Measurements from ENCODE around the gene EMX1.

EMX1 gene

DNA sequence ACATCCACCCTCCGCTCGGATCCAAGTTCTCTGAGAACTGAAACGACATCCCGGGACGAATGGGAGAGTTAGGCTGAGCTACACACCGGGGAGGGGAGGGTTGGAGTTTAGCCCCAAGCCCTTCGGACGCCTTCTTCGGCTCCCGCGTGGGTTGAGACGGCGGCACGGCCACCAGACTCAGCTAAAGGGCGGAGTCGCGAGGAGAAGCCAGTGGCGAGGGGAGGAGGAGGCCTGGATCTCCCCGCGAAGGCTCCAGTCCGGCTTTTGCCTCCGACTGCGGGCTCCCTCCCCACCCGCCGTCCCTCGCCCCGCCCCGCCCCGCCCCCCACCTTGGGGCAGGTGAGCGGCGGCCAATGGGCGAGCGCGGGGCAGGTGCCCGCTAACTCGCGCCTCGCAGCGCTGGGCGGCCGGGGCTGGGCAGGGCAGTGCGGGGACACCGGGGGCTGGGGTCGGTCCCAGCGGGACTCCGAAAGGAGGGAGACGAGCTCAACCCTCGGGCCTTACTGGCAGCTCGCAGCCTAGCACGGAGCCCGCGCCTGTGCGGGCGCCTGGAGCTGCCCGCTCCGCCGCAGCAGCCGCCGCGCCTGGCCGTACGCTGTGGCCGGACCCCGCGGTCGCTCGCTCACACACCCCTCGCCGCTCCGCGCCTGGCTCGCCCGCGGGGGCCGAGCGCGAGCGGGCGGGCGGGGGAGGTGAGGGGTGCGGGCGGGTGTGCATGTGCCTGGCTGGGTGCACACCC is at the start of gene EMX1:
EMX1 (plus strand) TSS at position 382 of the 739 bp plus-strand sequence; CDS start at position 716, 334 bp downstream.
- no peak for DNase-seq (ENCODE audit: low read depth in 2 of 2)

DNA sequence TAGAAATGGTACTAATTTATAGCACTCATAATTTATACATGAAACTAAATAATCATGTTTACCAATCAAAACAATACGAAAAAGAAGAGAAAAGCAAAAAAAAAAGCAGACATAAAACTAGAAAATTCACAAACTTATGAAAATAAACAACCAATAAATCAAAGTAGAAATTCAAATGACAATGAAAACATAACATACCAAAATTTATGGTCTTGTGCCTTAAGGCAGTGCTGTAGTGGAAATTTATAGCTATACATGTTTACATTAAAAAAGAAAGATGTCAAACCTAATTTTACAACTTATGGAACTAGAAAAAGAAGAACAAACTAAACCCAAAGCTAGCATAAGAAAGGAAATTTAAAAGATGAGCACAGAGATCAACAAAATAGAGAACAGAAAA is 46.3 kb upstream of the EMX1 start:
- no peak for DNase-seq (ENCODE audit: low read depth in 2 of 2)

DNA sequence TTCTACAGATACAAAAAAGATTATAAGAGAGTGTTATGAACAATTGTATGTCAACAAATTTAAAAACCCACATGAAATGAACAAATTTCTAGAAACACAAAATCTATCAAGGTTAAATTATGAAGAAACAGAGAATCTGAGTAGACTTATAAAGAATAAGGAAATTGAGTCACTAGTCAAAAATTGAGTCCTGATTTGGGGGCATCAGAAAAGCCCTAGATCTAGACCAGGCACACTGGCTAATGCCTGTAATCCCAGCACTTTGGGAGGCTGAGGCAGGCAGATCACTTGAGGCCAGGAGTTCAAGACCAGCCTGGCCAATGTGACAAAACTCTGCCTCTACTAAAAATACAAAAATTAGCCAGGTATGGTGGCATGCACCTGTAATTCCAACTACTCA is 45.4 kb upstream of the EMX1 start:
- no peak for DNase-seq (ENCODE audit: low read depth in 2 of 2)

DNA sequence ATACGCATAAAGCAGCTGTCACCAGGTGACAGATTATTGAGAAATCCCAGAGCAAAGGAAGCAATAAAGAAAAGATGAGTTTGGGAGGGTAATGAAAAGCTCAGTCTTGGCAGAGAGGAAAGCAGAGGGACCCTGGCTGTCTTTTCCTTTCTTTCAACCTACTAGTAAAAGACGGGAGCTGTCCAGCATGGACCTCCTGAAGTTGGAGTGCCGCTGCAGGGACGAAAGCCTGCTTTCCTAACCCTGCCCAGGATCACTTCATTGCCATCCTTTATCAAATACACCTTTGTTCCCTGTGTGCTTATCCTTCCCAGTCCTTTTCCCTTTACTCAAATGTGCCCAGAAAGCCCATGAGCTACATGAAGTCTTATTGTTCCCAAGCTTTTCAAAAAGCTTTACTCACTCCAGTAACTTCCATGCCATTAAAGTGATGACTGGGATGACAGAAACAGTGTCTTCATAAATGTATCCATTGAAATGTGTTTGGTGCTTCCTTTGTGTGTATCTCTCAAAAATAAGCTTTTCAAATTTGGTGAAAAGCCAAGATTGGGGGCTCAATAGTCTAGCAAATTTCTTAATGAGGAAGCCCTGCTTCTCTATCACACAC is 33.9 kb upstream of the EMX1 start:
- no peak for DNase-seq (ENCODE audit: low read depth in 2 of 2)

GRCh38 chr2:72886505-72887031 is 30.8 kb upstream of the EMX1 start:
- no peak for DNase-seq (ENCODE audit: low read depth in 2 of 2)

GRCh38 chr2:72887032-72887739 is 30.1 kb upstream of the EMX1 start, which contains the start of gene SPR:
Gene SPR (plus strand): TSS chr2:72887408. CDS start chr2:72887433, 25 bp downstream.
- no peak for DNase-seq (ENCODE audit: low read depth in 2 of 2)

DNA sequence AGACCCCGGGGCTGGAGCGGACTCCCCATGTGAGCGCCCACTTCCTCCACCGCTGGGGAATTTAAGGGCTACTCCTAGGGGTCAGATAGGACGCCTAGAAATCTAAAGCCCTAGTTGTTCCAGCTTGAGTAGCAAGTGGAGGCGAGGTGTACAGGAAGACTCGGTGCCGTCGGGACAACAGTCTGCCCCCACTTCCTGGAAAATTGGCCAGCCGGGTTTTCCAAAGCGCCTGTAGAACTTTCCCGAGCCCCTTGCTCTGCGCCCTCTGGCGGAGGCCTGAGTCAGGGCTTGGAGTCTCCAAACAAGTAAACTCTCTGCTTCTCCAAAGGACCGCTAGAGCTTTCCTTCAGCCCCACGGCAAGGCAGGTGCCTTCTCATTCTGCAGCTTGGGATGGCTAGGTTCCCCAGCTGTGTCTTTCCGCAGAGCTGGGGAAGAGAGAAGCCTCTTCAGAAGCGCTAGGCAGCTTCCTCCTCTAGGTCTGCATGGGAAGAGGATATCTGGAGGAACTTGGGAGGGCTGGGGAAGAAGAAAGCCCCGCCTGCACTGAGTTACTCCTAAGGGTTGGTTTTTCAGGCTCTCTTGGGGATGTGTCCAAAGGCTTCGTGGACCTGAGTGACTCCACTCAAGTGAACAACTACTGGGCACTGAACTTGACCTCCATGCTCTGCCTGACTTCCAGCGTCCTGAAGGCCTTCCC is 29.4 kb upstream of the EMX1 start:
- no peak for DNase-seq (ENCODE audit: low read depth in 2 of 2)

- DNase-seq (ENCODE audit: low read depth in 2 of 2) = no peak
These were observed 28.7 kb upstream of the EMX1 start for GRCh38 chr2:72888438-72889202.

DNA sequence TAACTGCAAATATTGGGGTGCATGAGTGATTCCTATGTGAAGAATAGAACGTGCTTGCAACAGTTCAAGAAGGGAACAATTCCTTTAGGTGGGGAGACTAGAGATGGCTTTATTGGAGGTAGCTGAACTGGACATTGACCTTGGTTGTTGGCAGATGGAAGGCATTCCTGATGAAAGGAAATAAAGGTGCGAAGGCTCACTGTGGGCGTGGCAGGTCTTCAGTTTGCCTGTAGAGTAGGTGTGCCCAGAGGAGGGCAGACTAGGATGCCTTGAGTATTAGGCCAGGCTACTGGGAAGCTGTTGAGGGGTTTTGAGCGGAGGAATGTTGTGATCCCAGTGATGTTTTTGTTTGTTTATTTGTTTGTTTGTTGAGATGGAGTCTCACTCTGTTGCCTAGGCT is 27.3 kb upstream of the EMX1 start:
- DNase-seq (ENCODE audit: low read depth in 2 of 2) = no peak

- DNase-seq (ENCODE audit: low read depth in 2 of 2) = no peak
These were observed 26.1 kb upstream of the EMX1 start for GRCh38 chr2:72891091-72891818.

GRCh38 chr2:72892506-72893173 is 24.7 kb upstream of the EMX1 start:
- no peak for DNase-seq (ENCODE audit: low read depth in 2 of 2)

DNA sequence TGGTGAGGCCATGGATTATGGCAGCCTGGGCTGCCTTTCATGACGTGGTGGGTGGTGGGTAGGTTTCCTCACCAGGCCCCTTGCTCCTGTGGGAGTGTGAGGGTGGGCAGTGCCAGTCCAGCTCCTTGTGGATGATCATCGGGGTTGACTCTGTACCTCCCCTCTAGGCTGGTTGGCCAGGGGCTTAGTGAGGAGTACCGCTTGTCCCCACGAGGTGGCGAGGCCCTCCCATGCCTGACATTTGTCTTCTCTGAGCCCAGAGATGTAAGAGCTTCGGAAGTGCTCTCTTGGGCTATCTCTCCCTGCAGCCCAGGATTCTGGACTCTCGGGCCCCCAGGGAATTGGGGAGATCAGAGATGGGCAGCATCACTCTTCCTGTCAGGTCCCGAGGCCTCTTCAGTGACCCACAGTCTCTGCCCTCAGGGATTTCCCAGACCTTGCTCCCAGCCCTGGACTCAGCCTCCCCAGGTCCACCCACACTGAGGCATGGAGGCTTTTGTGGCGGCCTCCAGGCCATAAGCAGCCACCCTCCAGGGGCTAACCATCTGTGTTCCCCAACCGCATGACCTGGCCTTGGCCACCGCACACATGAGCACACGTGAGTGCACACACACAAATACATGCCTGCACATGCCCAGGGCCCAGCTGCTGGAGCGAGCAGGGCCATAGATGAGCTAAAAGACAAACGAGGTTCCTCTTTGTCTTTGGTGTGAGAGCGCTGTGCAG is 23.6 kb upstream of the EMX1 start:
- no peak for DNase-seq (ENCODE audit: low read depth in 2 of 2)

GRCh38 chr2:72894514-72894913 is 22.8 kb upstream of the EMX1 start:
- DNase-seq (ENCODE audit: low read depth in 2 of 2) = no peak

GRCh38 chr2:72895154-72895553 is 22.2 kb upstream of the EMX1 start:
- DNase-seq (ENCODE audit: low read depth in 2 of 2) = no peak

GRCh38 chr2:72895759-72896281 is 21.5 kb upstream of the EMX1 start:
- no peak for DNase-seq (ENCODE audit: low read depth in 2 of 2)

- DNase-seq (ENCODE audit: low read depth in 2 of 2) = no peak
These were observed 20.9 kb upstream of the EMX1 start for GRCh38 chr2:72896446-72896845.

GRCh38 chr2:72897785-72898584 is 19.3 kb upstream of the EMX1 start:
- DNase-seq (ENCODE audit: low read depth in 2 of 2) = no peak

GRCh38 chr2:72898585-72898906 is 18.8 kb upstream of the EMX1 start:
- DNase-seq (ENCODE audit: low read depth in 2 of 2) = no peak
